ENCODE measurements around the gene INO80E.

INO80E gene

GRCh38 chr16:29993191-29993902, 2.7 kb upstream of the INO80E start:
- no peak overlapping the region for H2BK15ac ChIP-seq (ENCODE audit: low read depth, poor library complexity, severe bottlenecking)
- no peaks in the 10 kb centered on the region for H3K27me3 ChIP-seq (ENCODE audit: control insufficient read depth in 1 of 2, insufficient read depth in 1 of 2, low read length in 2 of 2)
- no peak overlapping the region for H2AK5ac ChIP-seq (ENCODE audit: low read length, severe bottlenecking)
- no peak overlapping the region for H4K8ac ChIP-seq (ENCODE audit: low read length)
- no peak overlapping the region for H2AFZ ChIP-seq (ENCODE audit: low read depth, low read length)
- no peak overlapping the region for H2BK120ac ChIP-seq (ENCODE audit: low read depth, low read length)
- H3K4me3 ChIP-seq (ENCODE audit: insufficient read depth in 1 of 2, low read depth in 1 of 2, low read length in 2 of 2) = no peak overlapping the region
- no peak overlapping the region for H2BK12ac ChIP-seq (ENCODE audit: low read length in 2 of 2)
- H3K79me1 ChIP-seq (replicated peaks; ENCODE audit: low read length, poor library complexity, severe bottlenecking) = peaks cover 9% of the 10 kb centered on the region
- no peak overlapping the region for H2BK5ac ChIP-seq (ENCODE audit: low read depth, low read length, poor library complexity, severe bottlenecking)
- no peak overlapping the region for H3K18ac ChIP-seq (ENCODE audit: low read depth in 1 of 2, low read length in 2 of 2)
- H3K4ac ChIP-seq (ENCODE audit: low read depth in 1 of 2, low read length in 2 of 2) = no peak overlapping the region
- H3K9me3 ChIP-seq (ENCODE audit: control insufficient read depth, low read length) = no peaks in the 10 kb centered on the region
- H3K27ac ChIP-seq (ENCODE audit: low read length, poor library complexity, severe bottlenecking) = no peak overlapping the region
- H4K91ac ChIP-seq (ENCODE audit: low read length) = no peak overlapping the region
- no peak overlapping the region for H3K4me2 ChIP-seq (ENCODE audit: low read length, poor library complexity, severe bottlenecking)
- H3K23ac ChIP-seq (ENCODE audit: low read length in 2 of 2) = no peak overlapping the region
- H3K14ac ChIP-seq (ENCODE audit: low read length in 2 of 2) = no peak overlapping the region
- H3K36me3 ChIP-seq (ENCODE audit: control insufficient read depth in 1 of 2, insufficient read depth in 2 of 2, low read depth in 1 of 2, low read length in 2 of 2) = peaks cover 50 to 61% of the 10 kb centered on the region in 2 experiments
- WGBS = 96% methylated on average over 25 of the region's 25 CpGs
- no peak for DNase-seq
- no peak overlapping the region for H3K9ac ChIP-seq (ENCODE audit: low read length)
- H3K4me1 ChIP-seq (ENCODE audit: control insufficient read depth, insufficient read depth, low read depth, low read length) = peaks cover 14% of the 10 kb centered on the region

DNA sequence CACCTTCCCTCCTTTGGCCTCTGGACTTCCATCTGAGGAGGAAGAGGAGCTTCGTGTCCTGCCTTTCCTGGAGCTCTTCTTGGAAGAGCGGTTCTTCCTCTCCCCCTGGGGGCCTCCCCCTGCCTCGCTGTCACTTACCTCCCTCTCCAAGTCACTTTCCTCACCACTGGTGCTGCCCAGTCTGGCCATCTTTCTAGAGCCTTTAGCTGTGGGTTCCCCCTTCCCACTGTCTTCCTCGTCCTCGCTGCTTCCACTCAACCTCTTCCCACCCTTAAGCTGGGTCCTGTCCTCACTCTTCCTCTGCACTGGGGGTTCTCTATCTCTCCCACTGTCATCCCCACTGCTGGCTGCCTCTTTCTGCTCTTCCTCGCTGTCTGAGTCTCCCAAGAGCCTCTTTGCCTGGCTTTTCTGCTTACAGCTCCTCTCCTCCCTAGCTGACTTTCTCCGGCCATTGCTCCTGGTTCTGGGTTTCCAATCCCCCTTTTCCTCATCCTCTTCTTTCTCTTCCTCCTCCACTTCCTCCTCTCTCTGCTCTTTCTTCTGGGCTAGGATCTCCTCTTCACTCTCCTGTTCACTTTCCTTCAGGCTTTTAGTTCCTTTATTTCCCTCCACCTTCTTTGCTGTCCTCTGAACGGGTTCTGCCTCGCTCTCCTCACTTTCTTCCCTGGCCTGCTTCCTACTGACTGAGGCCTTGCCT, 2.0 kb upstream of the INO80E start:
- H2AK5ac ChIP-seq (ENCODE audit: low read length, severe bottlenecking) = no peak overlapping the region
- no peak overlapping the region for H3K23ac ChIP-seq (ENCODE audit: low read length in 2 of 2)
- H2BK5ac ChIP-seq (ENCODE audit: low read depth, low read length, poor library complexity, severe bottlenecking) = no peak overlapping the region
- no peak overlapping the region for H2BK120ac ChIP-seq (ENCODE audit: low read depth, low read length)
- H3K4me2 ChIP-seq (ENCODE audit: low read length, poor library complexity, severe bottlenecking) = no peak overlapping the region
- no peak overlapping the region for H3K18ac ChIP-seq (ENCODE audit: low read depth in 1 of 2, low read length in 2 of 2)
- no peaks in the 10 kb centered on the region for H3K27me3 ChIP-seq (ENCODE audit: control insufficient read depth in 1 of 2, insufficient read depth in 1 of 2, low read length in 2 of 2)
- H3K14ac ChIP-seq (ENCODE audit: low read length in 2 of 2) = no peak overlapping the region
- peaks cover 7% of the 10 kb centered on the region for H3K79me1 ChIP-seq (replicated peaks; ENCODE audit: low read length, poor library complexity, severe bottlenecking)
- peaks cover 43 to 54% of the 10 kb centered on the region in 2 experiments for H3K36me3 ChIP-seq (ENCODE audit: control insufficient read depth in 1 of 2, insufficient read depth in 2 of 2, low read depth in 1 of 2, low read length in 2 of 2)
- peak overlapping the region; percentile 2 for H3K27ac ChIP-seq (ENCODE audit: low read length, poor library complexity, severe bottlenecking)
- H2AFZ ChIP-seq (ENCODE audit: low read depth, low read length) = no peak overlapping the region
- no peak overlapping the region for H2BK15ac ChIP-seq (ENCODE audit: low read depth, poor library complexity, severe bottlenecking)
- WGBS = 92% methylated on average over 9 of the region's 9 CpGs
- H3K4me1 ChIP-seq (ENCODE audit: control insufficient read depth, insufficient read depth, low read depth, low read length) = peaks cover 14% of the 10 kb centered on the region
- H3K9me3 ChIP-seq (ENCODE audit: control insufficient read depth, low read length) = no peaks in the 10 kb centered on the region
- H2BK12ac ChIP-seq (ENCODE audit: low read length in 2 of 2) = no peak overlapping the region
- no peak overlapping the region for H4K91ac ChIP-seq (ENCODE audit: low read length)
- H3K4ac ChIP-seq (ENCODE audit: low read depth in 1 of 2, low read length in 2 of 2) = no peak overlapping the region
- H3K4me3 ChIP-seq (ENCODE audit: insufficient read depth in 1 of 2, low read depth in 1 of 2, low read length in 2 of 2) = peak overlapping the region in 1 of 2 experiments; percentile 98
- H4K8ac ChIP-seq (ENCODE audit: low read length) = no peak overlapping the region
- no peak for DNase-seq
- H3K9ac ChIP-seq (ENCODE audit: low read length) = peak overlapping the region; percentile 92

GRCh38 chr16:29994600-29995323, 1.3 kb upstream of the INO80E start:
- H4K8ac ChIP-seq (ENCODE audit: low read length) = peak overlapping the region; percentile 94
- peak; percentile 50 for DNase-seq
- peak overlapping the region; percentile 92 for H3K9ac ChIP-seq (ENCODE audit: low read length)
- peak overlapping the region in 1 of 2 experiments; percentile 3 for H3K14ac ChIP-seq (ENCODE audit: low read length in 2 of 2)
- H3K27ac ChIP-seq (ENCODE audit: low read length, poor library complexity, severe bottlenecking) = peak overlapping the region; percentile 2
- no peaks in the 10 kb centered on the region for H3K9me3 ChIP-seq (ENCODE audit: control insufficient read depth, low read length)
- no peak overlapping the region for H2BK12ac ChIP-seq (ENCODE audit: low read length in 2 of 2)
- H3K4me3 ChIP-seq (ENCODE audit: insufficient read depth in 1 of 2, low read depth in 1 of 2, low read length in 2 of 2) = peak overlapping the region; percentile 76 to 98
- peak overlapping the region; percentile 40 for H2AFZ ChIP-seq (ENCODE audit: low read depth, low read length)
- H3K18ac ChIP-seq (ENCODE audit: low read depth in 1 of 2, low read length in 2 of 2) = peak overlapping the region in 1 of 2 experiments; percentile 22
- no peak overlapping the region for H2AK5ac ChIP-seq (ENCODE audit: low read length, severe bottlenecking)
- H3K4ac ChIP-seq (ENCODE audit: low read depth in 1 of 2, low read length in 2 of 2) = peak overlapping the region in 1 of 2 experiments; percentile 66
- H3K27me3 ChIP-seq (ENCODE audit: control insufficient read depth in 1 of 2, insufficient read depth in 1 of 2, low read length in 2 of 2) = no peaks in the 10 kb centered on the region
- no peak overlapping the region for H2BK15ac ChIP-seq (ENCODE audit: low read depth, poor library complexity, severe bottlenecking)
- peaks cover 9% of the 10 kb centered on the region for H3K79me1 ChIP-seq (replicated peaks; ENCODE audit: low read length, poor library complexity, severe bottlenecking)
- no peak overlapping the region for H3K23ac ChIP-seq (ENCODE audit: low read length in 2 of 2)
- H2BK5ac ChIP-seq (ENCODE audit: low read depth, low read length, poor library complexity, severe bottlenecking) = no peak overlapping the region
- H3K36me3 ChIP-seq (ENCODE audit: control insufficient read depth in 1 of 2, insufficient read depth in 2 of 2, low read depth in 1 of 2, low read length in 2 of 2) = peaks cover 37 to 54% of the 10 kb centered on the region in 2 experiments
- H4K91ac ChIP-seq (ENCODE audit: low read length) = peak overlapping the region; percentile 30
- H3K4me2 ChIP-seq (ENCODE audit: low read length, poor library complexity, severe bottlenecking) = peak overlapping the region; percentile 94
- peaks cover 14% of the 10 kb centered on the region for H3K4me1 ChIP-seq (ENCODE audit: control insufficient read depth, insufficient read depth, low read depth, low read length)
- WGBS = 30% methylated on average over 24 of the region's 24 CpGs
- no peak overlapping the region for H2BK120ac ChIP-seq (ENCODE audit: low read depth, low read length)

Measured in mesenchymal stem cell (in vitro differentiated cells and primary cell).